ENCODE data around the gene LRRC56. TPM values are rescaled to one million over a fixed set of nuclear protein-coding genes. Genes with fewer than 3 reads are reported as not detected.

Gene LRRC56
- total RNA-seq, 1 experiment from 2014 or later: 2.1 TPM

DNA sequence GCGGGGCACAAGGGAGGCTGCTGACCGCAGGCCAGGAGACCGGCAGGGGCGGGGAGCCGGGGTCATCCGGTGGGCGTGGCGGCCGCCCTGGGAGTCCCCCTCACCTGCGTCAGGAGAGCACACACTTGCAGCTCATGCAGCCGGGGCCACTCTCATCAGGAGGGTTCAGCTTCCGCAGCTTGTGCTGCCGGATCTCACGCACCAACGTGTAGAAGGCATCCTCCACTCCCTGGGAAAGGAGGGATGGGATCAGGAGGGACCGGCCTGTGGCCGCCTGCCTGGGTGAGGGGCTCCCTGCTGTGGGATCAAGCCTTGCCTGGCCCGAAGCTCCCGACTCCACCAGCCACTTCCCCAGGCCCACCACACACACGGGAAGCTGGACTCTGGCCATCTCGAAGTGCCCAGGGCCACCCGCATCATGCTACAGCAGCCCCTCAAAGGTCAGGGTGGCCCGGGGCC is 4.8 kb upstream of the LRRC56 start:
- no peak overlapping the region for H3K4me3 ChIP-seq (ENCODE audit: low read depth, low read length, poor library complexity, severe bottlenecking)
- peaks cover 14% of the 10 kb centered on the region for H3K36me3 ChIP-seq (ENCODE audit: insufficient read depth, low read length, poor library complexity, severe bottlenecking)
- CTCF ChIA-PET: no interaction called here
- DNase-seq (ENCODE audit: low spot score): no peak
- POLR2A ChIA-PET (ENCODE audit: low non-redundant PET): no interaction called here
- H3K27me3 ChIP-seq (replicated peaks; ENCODE audit: insufficient read depth, low read depth, low read length, poor library complexity): no peaks in the 10 kb centered on the region
- peaks cover 12% of the 10 kb centered on the region for H3K4me1 ChIP-seq (ENCODE audit: insufficient read depth, low read length, poor library complexity, severe bottlenecking)
- H3K27ac ChIP-seq (ENCODE audit: low read depth, low read length, poor library complexity, severe bottlenecking): no peak overlapping the region
- no peaks in the 10 kb centered on the region for H3K9me3 ChIP-seq (ENCODE audit: low read depth, low read length, poor library complexity, severe bottlenecking)
- BruUV-seq (replicated peaks): no TSS peak
- TF ChIP-seq EZH2 (IDR thresholded peaks at IDR 0.05; ENCODE audit: borderline replicate concordance, low read depth, low read length, poor library complexity, severe bottlenecking): no peak
- TF ChIP-seq, protein P1, sequence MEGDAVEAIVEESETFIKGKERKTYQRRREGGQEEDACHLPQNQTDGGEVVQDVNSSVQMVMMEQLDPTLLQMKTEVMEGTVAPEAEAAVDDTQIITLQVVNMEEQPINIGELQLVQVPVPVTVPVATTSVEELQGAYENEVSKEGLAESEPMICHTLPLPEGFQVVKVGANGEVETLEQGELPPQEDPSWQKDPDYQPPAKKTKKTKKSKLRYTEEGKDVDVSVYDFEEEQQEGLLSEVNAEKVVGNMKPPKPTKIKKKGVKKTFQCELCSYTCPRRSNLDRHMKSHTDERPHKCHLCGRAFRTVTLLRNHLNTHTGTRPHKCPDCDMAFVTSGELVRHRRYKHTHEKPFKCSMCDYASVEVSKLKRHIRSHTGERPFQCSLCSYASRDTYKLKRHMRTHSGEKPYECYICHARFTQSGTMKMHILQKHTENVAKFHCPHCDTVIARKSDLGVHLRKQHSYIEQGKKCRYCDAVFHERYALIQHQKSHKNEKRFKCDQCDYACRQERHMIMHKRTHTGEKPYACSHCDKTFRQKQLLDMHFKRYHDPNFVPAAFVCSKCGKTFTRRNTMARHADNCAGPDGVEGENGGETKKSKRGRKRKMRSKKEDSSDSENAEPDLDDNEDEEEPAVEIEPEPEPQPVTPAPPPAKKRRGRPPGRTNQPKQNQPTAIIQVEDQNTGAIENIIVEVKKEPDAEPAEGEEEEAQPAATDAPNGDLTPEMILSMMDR (conservative IDR thresholded peaks at IDR 0.05; ENCODE audit: low read depth, low read length): no peak
- intact Hi-C loops (cut with micrococcal nuclease; ENCODE audit: unreplicated experiment): no loop called here

DNA sequence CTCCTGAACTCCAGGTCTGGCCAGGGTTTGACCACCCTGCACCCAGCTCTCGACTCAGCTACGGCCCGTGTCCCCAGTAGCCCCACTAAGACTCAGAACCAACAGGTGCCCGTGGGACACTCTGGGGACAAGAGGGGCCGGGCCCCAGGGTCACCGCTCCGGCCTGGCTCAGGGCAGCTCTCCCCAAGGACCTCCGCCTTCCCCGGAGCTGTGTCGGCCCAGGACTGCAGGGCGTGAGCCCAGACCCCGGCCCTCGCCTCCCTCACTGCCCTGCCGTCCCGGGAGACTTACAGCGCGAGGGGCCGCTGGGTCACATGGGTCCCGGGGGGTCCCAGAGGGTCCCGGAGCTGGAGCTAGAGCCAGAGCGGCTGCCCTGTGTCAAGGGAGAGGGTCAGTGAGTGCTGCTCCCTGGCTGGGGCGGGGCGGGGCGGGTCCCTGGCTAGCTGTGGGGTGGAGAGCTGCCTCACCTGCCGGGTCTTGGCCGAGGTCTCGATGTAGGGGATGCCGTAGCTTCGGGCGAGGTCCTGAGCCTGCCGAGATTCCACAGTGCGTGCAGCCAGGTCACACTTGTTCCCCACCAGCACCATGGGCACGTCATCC is 4.2 kb upstream of the LRRC56 start:
- Histone ChIP-seq H3K27me3 (replicated peaks; ENCODE audit: insufficient read depth, low read depth, low read length, poor library complexity) (no peaks in the 10 kb centered on the region), H3K9me3 (ENCODE audit: low read depth, low read length, poor library complexity, severe bottlenecking) (no peaks in the 10 kb centered on the region), H3K36me3 (ENCODE audit: insufficient read depth, low read length, poor library complexity, severe bottlenecking) (peaks cover 14% of the 10 kb centered on the region), H3K4me3 (ENCODE audit: low read depth, low read length, poor library complexity, severe bottlenecking) (no peak overlapping the region), H3K4me1 (ENCODE audit: insufficient read depth, low read length, poor library complexity, severe bottlenecking) (peaks cover 17% of the 10 kb centered on the region), H3K27ac (ENCODE audit: low read depth, low read length, poor library complexity, severe bottlenecking) (no peak overlapping the region)
- ChIA-PET CTCF (no interaction called here), POLR2A (ENCODE audit: low non-redundant PET) (no interaction called here)
- intact Hi-C loops (cut with micrococcal nuclease; ENCODE audit: unreplicated experiment): no loop called here
- DNase-seq (ENCODE audit: low spot score): no peak
- no TSS peak for BruUV-seq (replicated peaks)
- TF ChIP-seq EZH2 (IDR thresholded peaks at IDR 0.05; ENCODE audit: borderline replicate concordance, low read depth, low read length, poor library complexity, severe bottlenecking): no peak
- TF ChIP-seq, protein P1 (conservative IDR thresholded peaks at IDR 0.05; ENCODE audit: low read depth, low read length): no peak

DNA sequence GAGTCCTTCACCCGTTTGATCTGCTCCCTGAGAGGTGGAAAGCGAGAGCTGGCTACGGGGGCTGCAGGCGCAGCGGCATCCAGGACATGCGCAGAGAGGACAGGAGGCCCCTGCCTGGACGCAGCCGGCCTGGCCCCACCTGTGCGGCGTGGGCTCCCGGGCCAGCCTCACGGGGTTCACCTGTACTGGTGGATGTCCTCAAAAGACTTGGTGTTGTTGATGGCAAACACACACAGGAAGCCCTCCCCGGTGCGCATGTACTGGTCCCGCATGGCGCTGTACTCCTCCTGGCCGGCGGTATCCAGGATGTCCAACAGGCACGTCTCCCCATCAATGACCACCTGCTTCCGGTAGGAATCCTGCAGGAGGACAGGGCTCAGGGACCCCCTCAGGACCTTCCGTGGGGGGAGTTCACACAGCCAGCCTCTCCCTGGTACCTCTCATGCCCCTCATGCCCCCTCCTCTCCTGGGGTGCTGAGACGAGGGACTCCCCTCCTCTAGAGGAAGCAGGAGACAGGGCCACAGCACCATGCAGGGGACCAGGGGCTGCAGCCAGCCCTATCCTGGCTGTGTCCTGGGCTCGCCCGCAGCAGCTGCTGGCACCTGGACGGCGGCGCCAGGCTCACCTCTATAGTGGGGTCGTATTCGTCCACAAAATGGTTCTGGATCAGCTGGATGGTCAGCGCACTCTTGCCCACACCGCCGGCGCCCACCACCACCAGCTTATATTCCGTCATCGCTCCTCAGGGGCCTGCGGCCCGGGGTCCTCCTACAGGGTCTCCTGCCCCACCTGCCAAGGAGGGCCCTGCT is 3.5 kb upstream of the LRRC56 start:
- no peak for DNase-seq (ENCODE audit: low spot score)
- peaks cover 14% of the 10 kb centered on the region for H3K36me3 ChIP-seq (ENCODE audit: insufficient read depth, low read length, poor library complexity, severe bottlenecking)
- H3K27ac ChIP-seq (ENCODE audit: low read depth, low read length, poor library complexity, severe bottlenecking): no peak overlapping the region
- H3K4me1 ChIP-seq (ENCODE audit: insufficient read depth, low read length, poor library complexity, severe bottlenecking): peaks cover 17% of the 10 kb centered on the region
- H3K9me3 ChIP-seq (ENCODE audit: low read depth, low read length, poor library complexity, severe bottlenecking): no peaks in the 10 kb centered on the region
- H3K27me3 ChIP-seq (replicated peaks; ENCODE audit: insufficient read depth, low read depth, low read length, poor library complexity): no peaks in the 10 kb centered on the region
- intact Hi-C loops (cut with micrococcal nuclease; ENCODE audit: unreplicated experiment): no loop called here
- TSS peak; percentile 57 for BruUV-seq (replicated peaks)
- CTCF ChIA-PET: no interaction called here
- POLR2A ChIA-PET (ENCODE audit: low non-redundant PET): no interaction called here
- TF ChIP-seq, protein P1 (conservative IDR thresholded peaks at IDR 0.05; ENCODE audit: low read depth, low read length): no peak
- no peak for TF ChIP-seq EZH2 (IDR thresholded peaks at IDR 0.05; ENCODE audit: borderline replicate concordance, low read depth, low read length, poor library complexity, severe bottlenecking)
- peak overlapping the region; percentile 71 for H3K4me3 ChIP-seq (ENCODE audit: low read depth, low read length, poor library complexity, severe bottlenecking)

Data from A673 (cell line).